Lung (tissue), 12 donors: ENCODE measurements around the gene ZFYVE9. TPM values are rescaled to one million over a fixed set of nuclear protein-coding genes. Genes with fewer than 3 reads are reported as not detected.

Experiments used
- ATAC-seq: fragments of 200-7000 bp; cut with Tn5 transposase; one replicate; pipeline ENCODE4 v1.9.1; 2020; ENCODE audit warnings: moderate number of reproducible peaks; ENCODE audit not compliant: insufficient read depth, low FRiP score
- DNase-seq, 3 donors: peaks; one replicate each; pipeline ENCODE4 v3.0.0-alpha.2; 2013 to 2017
- H3K27ac ChIP-seq, 2 donors: one replicate each; pipeline ENCODE4 v1.5.1; 2013; ENCODE audit warnings: mild to moderate bottlenecking in 2 of 2, moderate library complexity in 2 of 2, control low read depth in 1 of 2, inconsistent platforms in 1 of 2, low read depth in 1 of 2, low read length in 1 of 2
- H3K27me3 ChIP-seq, 3 donors: one replicate each; pipeline ENCODE4 v1.5.1; 2013; ENCODE audit warnings: low read length in 2 of 3; ENCODE audit not compliant: control insufficient read depth in 3 of 3, insufficient read depth in 3 of 3
- H3K36me3 ChIP-seq, 4 donors: one replicate each; pipeline ENCODE4 v1.5.1; 2013; ENCODE audit warnings: low read length in 4 of 4, mild to moderate bottlenecking in 1 of 4, moderate library complexity in 1 of 4; ENCODE audit not compliant: control insufficient read depth in 4 of 4, insufficient read depth in 4 of 4
- H3K4me1 ChIP-seq, 5 donors: one replicate each; pipeline ENCODE4 v1.5.1; 2013; ENCODE audit warnings: low read length in 5 of 5, mild to moderate bottlenecking in 2 of 5, moderate library complexity in 1 of 5; ENCODE audit not compliant: control insufficient read depth in 5 of 5, insufficient read depth in 5 of 5
- H3K4me3 ChIP-seq: one replicate; pipeline ENCODE4 v1.5.1; 2013; ENCODE audit warnings: mild to moderate bottlenecking, control low read depth, moderate library complexity
- H3K9ac ChIP-seq, 2 donors: one replicate each; pipeline ENCODE4 v1.5.1; 2013; ENCODE audit warnings: low read length in 2 of 2, control low read depth in 1 of 2; ENCODE audit not compliant: insufficient read depth in 1 of 2
- H3K9me3 ChIP-seq, 4 donors: one replicate each; pipeline ENCODE4 v1.5.1; 2013; ENCODE audit warnings: low read length in 3 of 4, mild to moderate bottlenecking in 1 of 4, moderate library complexity in 1 of 4; ENCODE audit not compliant: control insufficient read depth in 4 of 4, insufficient read depth in 3 of 4
- WGBS, 2 donors: extraction: QIAGEN DNeasy Blood & Tissue Kit; methylation state at CpG; one replicate each; pipeline ENCODE4 v1.1.7; 2013; 5-methylcytosine and 5-hydroxymethylcytosine counted together
- polyA plus RNA-seq, 2 donors: library from polyadenylated mRNA; stranded (reverse); fragments of 200-250 nt; gene quantifications; one replicate each; pipeline ENCODE4 v1.2.1, GENCODE V29; 2013
- total RNA-seq, 2 donors: library from RNA; depleted of rRNA in 1 of 2; stranded (reverse); fragments of >200 nt in 1 of 2; gene quantifications; one replicate each; pipeline ENCODE4 v1.2.1, GENCODE V29; 2014 to 2021
- TF ChIP-seq, protein P1 (sequence below): IDR thresholded peaks from 2 replicates; pipeline ENCODE4 v1.5.1; 2012; ENCODE audit warnings: mild to moderate bottlenecking; ENCODE audit errors: control extremely low read depth, extremely low read depth
- donor health status: control.
- donor health status: control.
- donor health status: Bipolar disorder and iron deficiency.
- donor health status: healthy.
- donor health status: DM: yes; HTN: yes; CAD: no.

The ZFYVE9 gene
- total and polyA plus RNA-seq, 4 donors, result 3.3 to 51.5 (median 9.9) TPM

DNA sequence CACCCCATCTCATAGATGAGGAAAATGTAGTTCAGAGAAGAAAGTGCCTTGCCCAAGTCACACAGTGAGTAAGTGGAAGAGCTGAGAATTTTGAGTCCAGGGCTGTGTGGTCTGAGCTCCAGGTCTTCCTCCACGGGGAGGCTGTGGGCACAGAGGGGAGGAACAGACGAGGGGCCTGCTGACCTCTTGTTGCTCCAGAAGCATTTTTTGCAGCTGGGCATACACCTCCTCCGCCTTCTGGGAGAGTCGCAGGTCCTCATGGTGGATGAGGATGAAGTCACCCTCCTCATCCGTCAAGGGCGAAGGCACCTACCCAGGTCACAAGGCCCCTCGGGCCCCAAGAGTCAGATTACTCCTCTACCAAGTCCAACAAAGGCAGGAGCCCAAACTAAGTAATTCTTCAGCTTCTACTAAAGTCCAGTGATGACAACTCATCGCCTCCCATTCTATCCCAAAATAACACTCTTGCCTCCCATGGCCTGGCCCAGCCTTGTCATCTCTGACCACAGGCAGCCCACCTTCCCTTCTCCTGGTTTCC, 215.0 kb downstream of the ZFYVE9 start:
- WGBS, 2 donors, result 92 to 94% methylated on average over 8 of the region's 8 CpGs
- no peak overlapping the region for H3K4me3 ChIP-seq
- no peaks in the 10 kb centered on the region for H3K4me1 ChIP-seq
- TF ChIP-seq, protein P1, sequence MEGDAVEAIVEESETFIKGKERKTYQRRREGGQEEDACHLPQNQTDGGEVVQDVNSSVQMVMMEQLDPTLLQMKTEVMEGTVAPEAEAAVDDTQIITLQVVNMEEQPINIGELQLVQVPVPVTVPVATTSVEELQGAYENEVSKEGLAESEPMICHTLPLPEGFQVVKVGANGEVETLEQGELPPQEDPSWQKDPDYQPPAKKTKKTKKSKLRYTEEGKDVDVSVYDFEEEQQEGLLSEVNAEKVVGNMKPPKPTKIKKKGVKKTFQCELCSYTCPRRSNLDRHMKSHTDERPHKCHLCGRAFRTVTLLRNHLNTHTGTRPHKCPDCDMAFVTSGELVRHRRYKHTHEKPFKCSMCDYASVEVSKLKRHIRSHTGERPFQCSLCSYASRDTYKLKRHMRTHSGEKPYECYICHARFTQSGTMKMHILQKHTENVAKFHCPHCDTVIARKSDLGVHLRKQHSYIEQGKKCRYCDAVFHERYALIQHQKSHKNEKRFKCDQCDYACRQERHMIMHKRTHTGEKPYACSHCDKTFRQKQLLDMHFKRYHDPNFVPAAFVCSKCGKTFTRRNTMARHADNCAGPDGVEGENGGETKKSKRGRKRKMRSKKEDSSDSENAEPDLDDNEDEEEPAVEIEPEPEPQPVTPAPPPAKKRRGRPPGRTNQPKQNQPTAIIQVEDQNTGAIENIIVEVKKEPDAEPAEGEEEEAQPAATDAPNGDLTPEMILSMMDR, result no peak
- peaks cover 52 to 89% (median 59%) of the 10 kb centered on the region in 4 donors for H3K36me3 ChIP-seq
- H3K27me3 ChIP-seq, result no peaks in the 10 kb centered on the region
- DNase-seq (no peak), ATAC-seq (no peak)
- H3K9ac ChIP-seq, result no peak overlapping the region
- H3K27ac ChIP-seq, result no peak overlapping the region
- no peaks in the 10 kb centered on the region for H3K9me3 ChIP-seq

DNA sequence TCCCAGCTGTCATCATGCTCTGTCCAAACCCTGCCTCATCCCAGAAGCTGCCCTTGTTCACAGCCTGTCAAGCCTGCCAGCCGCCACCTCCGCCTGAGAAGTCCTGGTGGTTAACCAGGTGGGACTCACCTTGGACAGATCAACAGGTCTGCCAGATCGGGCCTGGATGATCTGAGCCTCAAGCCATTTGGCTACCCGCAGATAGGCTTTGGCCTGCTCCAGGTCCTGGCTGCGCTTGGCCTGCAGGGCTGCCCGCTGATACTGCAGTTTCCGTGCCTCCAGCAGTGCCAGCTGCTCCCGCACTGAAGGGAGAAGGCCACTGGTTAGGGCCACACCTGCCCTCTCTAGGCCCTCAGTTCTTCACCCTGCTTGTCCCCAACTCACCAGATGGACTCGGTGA, 215.5 kb downstream of the ZFYVE9 start:
- ATAC-seq (no peak), DNase-seq (no peak)
- Histone ChIP-seq H3K27ac (no peak overlapping the region), H3K4me1 (no peaks in the 10 kb centered on the region), H3K4me3 (no peak overlapping the region), H3K27me3 (no peaks in the 10 kb centered on the region), H3K9ac (no peak overlapping the region), H3K36me3 (peaks cover 52 to 94% (median 63%) of the 10 kb centered on the region in 4 donors), H3K9me3 (no peaks in the 10 kb centered on the region)
- TF ChIP-seq, protein P1, result no peak
- WGBS, 2 donors, result 97 to 98% methylated on average over 9 of the region's 9 CpGs

DNA sequence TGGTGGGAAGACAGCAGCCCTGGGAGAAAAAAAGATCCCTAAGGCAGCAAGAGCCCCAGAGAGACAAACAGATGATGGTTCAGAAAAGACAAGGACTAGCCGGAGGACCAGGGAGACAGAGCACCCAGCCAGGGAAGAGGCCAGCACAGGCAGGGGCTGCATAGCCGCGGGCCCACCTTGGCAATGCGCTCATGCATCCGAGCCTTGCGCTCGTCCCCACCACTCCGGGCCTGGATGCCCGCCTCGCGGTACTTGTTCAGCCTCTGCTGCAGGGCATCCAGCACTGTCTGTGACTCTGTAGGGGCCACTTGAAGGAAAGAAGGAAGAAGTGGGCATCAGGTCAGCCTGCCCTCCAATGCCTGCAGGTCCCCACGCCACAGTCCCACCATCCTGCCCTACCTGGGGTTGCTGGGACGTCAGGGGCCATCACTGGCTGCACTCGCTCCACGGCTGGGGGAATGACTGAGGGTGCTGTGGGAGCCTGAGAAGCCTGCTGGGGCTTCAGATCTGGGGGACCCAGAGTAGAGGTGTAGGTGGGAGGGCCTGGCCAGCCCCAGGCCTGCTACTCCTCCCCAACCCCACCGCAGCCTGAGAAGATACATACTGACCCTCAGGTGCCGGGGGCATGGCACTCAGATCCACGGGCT, 217.1 kb downstream of the ZFYVE9 start:
- TF ChIP-seq, protein P1, result no peak
- DNase-seq, result no peak
- 96 to 97% methylated on average over 18 of the region's 18 CpGs for WGBS, 2 donors
- Histone ChIP-seq H3K27ac (no peak overlapping the region), H3K4me1 (no peaks in the 10 kb centered on the region), H3K9me3 (no peaks in the 10 kb centered on the region), H3K4me3 (no peak overlapping the region), H3K9ac (no peak overlapping the region), H3K36me3 (peaks cover 45 to 83% (median 60%) of the 10 kb centered on the region in 4 donors), H3K27me3 (no peaks in the 10 kb centered on the region)
- ATAC-seq, result no peak
